GM19438 (cell line): ENCODE data around the gene PRRG2.

Experiments used
- ATAC-seq: cut with Tn5 transposase; IDR thresholded peaks from one replicate; pipeline ENCODE4 v1.9.1; 2021; ENCODE audit warnings: low read depth; ENCODE audit not compliant: unreplicated experiment

Gene PRRG2

GRCh38 chr19:49556412-49557398, 24.4 kb upstream of the PRRG2 start:
- no peak for ATAC-seq

- no peak for ATAC-seq
Measured at GRCh38 chr19:49557641-49558325, 23.3 kb upstream of the PRRG2 start.

- no peak for ATAC-seq
Measured at GRCh38 chr19:49558591-49558990, 22.5 kb upstream of the PRRG2 start.

- no peak for ATAC-seq
Measured at GRCh38 chr19:49559443-49559842, 21.7 kb upstream of the PRRG2 start.

- no peak for ATAC-seq
Measured at GRCh38 chr19:49559928-49560327, 21.2 kb upstream of the PRRG2 start.

GRCh38 chr19:49560358-49560900, 20.7 kb upstream of the PRRG2 start:
- ATAC-seq: no peak

GRCh38 chr19:49564616-49565045, 16.5 kb upstream of the PRRG2 start:
- no peak for ATAC-seq

GRCh38 chr19:49565261-49565660, 15.9 kb upstream of the PRRG2 start:
- no peak for ATAC-seq

- no peak for ATAC-seq
Measured at GRCh38 chr19:49566302-49566701, 14.8 kb upstream of the PRRG2 start.

GRCh38 chr19:49567861-49568441, 13.2 kb upstream of the PRRG2 start:
- no peak for ATAC-seq

GRCh38 chr19:49570138-49570856, 10.8 kb upstream of the PRRG2 start:
- no peak for ATAC-seq

GRCh38 chr19:49570997-49571676, 10.0 kb upstream of the PRRG2 start:
- ATAC-seq: no peak

GRCh38 chr19:49573009-49573408, 8.1 kb upstream of the PRRG2 start:
- no peak for ATAC-seq

- ATAC-seq: no peak
Measured at GRCh38 chr19:49573425-49573824, 7.7 kb upstream of the PRRG2 start.

GRCh38 chr19:49574206-49574755, 6.8 kb upstream of the PRRG2 start:
- ATAC-seq: no peak

GRCh38 chr19:49579193-49579592, 1.9 kb upstream of the PRRG2 start:
- ATAC-seq: no peak

GRCh38 chr19:49579947-49580263, 1.2 kb upstream of the PRRG2 start:
- no peak for ATAC-seq

GRCh38 chr19:49580264-49581006, 681 bp upstream of the PRRG2 start, which contains the start of gene NOSIP:
TSS of gene NOSIP (minus strand) at chr19:49580556. CDS start at chr19:49560691, 19,865 bp downstream.
- peak; percentile 88 for ATAC-seq

- no peak for ATAC-seq
Measured at GRCh38 chr19:49583239-49583638, 2.1 kb downstream of the PRRG2 start.
